Measurements from ENCODE around the gene EBPL.

Gene EBPL

GRCh38 chr13:49667773-49668172 is 23.5 kb downstream of the EBPL start:
- Histone ChIP-seq H3K36me3 (ENCODE audit: control insufficient read depth, insufficient read depth, low read length) (peaks cover 5% of the 10 kb centered on the region), H3K4me1 (ENCODE audit: control insufficient read depth, insufficient read depth, low read length) (no peaks in the 10 kb centered on the region), H3K4me3 (ENCODE audit: low read length) (no peak overlapping the region), H3K9me3 (ENCODE audit: control insufficient read depth, low read length) (no peaks in the 10 kb centered on the region), H3K9ac (ENCODE audit: low read length) (no peak overlapping the region), H3K27me3 (ENCODE audit: control insufficient read depth, insufficient read depth, low read length) (no peaks in the 10 kb centered on the region)

GRCh38 chr13:49664606-49665005 is 26.7 kb downstream of the EBPL start:
- H3K4me3 ChIP-seq (ENCODE audit: low read length) = no peak overlapping the region
- no peaks in the 10 kb centered on the region for H3K4me1 ChIP-seq (ENCODE audit: control insufficient read depth, insufficient read depth, low read length)
- no peaks in the 10 kb centered on the region for H3K9me3 ChIP-seq (ENCODE audit: control insufficient read depth, low read length)
- no peak overlapping the region for H3K9ac ChIP-seq (ENCODE audit: low read length)
- no peaks in the 10 kb centered on the region for H3K27me3 ChIP-seq (ENCODE audit: control insufficient read depth, insufficient read depth, low read length)
- H3K36me3 ChIP-seq (ENCODE audit: control insufficient read depth, insufficient read depth, low read length) = peaks cover 7% of the 10 kb centered on the region

GRCh38 chr13:49657241-49657641 is 34.0 kb downstream of the EBPL start:
- Histone ChIP-seq H3K4me1 (ENCODE audit: control insufficient read depth, insufficient read depth, low read length) (no peaks in the 10 kb centered on the region), H3K9me3 (ENCODE audit: control insufficient read depth, low read length) (no peaks in the 10 kb centered on the region), H3K4me3 (ENCODE audit: low read length) (no peak overlapping the region), H3K9ac (ENCODE audit: low read length) (no peak overlapping the region), H3K36me3 (ENCODE audit: control insufficient read depth, insufficient read depth, low read length) (no peaks in the 10 kb centered on the region), H3K27me3 (ENCODE audit: control insufficient read depth, insufficient read depth, low read length) (no peaks in the 10 kb centered on the region)

- Histone ChIP-seq H3K36me3 (ENCODE audit: control insufficient read depth, insufficient read depth, low read length) (no peaks in the 10 kb centered on the region), H3K4me3 (ENCODE audit: low read length) (no peak overlapping the region), H3K9me3 (ENCODE audit: control insufficient read depth, low read length) (no peaks in the 10 kb centered on the region), H3K9ac (ENCODE audit: low read length) (no peak overlapping the region), H3K4me1 (ENCODE audit: control insufficient read depth, insufficient read depth, low read length) (no peaks in the 10 kb centered on the region), H3K27me3 (ENCODE audit: control insufficient read depth, insufficient read depth, low read length) (no peaks in the 10 kb centered on the region)
Measured at GRCh38 chr13:49655906-49656305, 35.4 kb downstream of the EBPL start.

GRCh38 chr13:49654011-49654410 is 37.3 kb downstream of the EBPL start:
- no peak overlapping the region for H3K9ac ChIP-seq (ENCODE audit: low read length)
- no peaks in the 10 kb centered on the region for H3K27me3 ChIP-seq (ENCODE audit: control insufficient read depth, insufficient read depth, low read length)
- no peaks in the 10 kb centered on the region for H3K4me1 ChIP-seq (ENCODE audit: control insufficient read depth, insufficient read depth, low read length)
- no peak overlapping the region for H3K4me3 ChIP-seq (ENCODE audit: low read length)
- H3K9me3 ChIP-seq (ENCODE audit: control insufficient read depth, low read length) = no peaks in the 10 kb centered on the region
- H3K36me3 ChIP-seq (ENCODE audit: control insufficient read depth, insufficient read depth, low read length) = no peaks in the 10 kb centered on the region

- H3K9me3 ChIP-seq (ENCODE audit: control insufficient read depth, low read length) = no peaks in the 10 kb centered on the region
- H3K4me1 ChIP-seq (ENCODE audit: control insufficient read depth, insufficient read depth, low read length) = no peaks in the 10 kb centered on the region
- no peak overlapping the region for H3K9ac ChIP-seq (ENCODE audit: low read length)
- H3K36me3 ChIP-seq (ENCODE audit: control insufficient read depth, insufficient read depth, low read length) = no peaks in the 10 kb centered on the region
- no peaks in the 10 kb centered on the region for H3K27me3 ChIP-seq (ENCODE audit: control insufficient read depth, insufficient read depth, low read length)
- no peak overlapping the region for H3K4me3 ChIP-seq (ENCODE audit: low read length)
Measured at GRCh38 chr13:49653478-49653877, 37.8 kb downstream of the EBPL start.

- H3K4me1 ChIP-seq (ENCODE audit: control insufficient read depth, insufficient read depth, low read length) = no peaks in the 10 kb centered on the region
Measured at GRCh38 chr13:49652355-49653305, 38.7 kb downstream of the EBPL start.

GRCh38 chr13:49651570-49652354 is 39.5 kb downstream of the EBPL start:
- Histone ChIP-seq H3K27me3 (ENCODE audit: control insufficient read depth, insufficient read depth, low read length) (no peaks in the 10 kb centered on the region), H3K9ac (ENCODE audit: low read length) (no peak overlapping the region), H3K9me3 (ENCODE audit: control insufficient read depth, low read length) (no peaks in the 10 kb centered on the region), H3K4me3 (ENCODE audit: low read length) (no peak overlapping the region), H3K36me3 (ENCODE audit: control insufficient read depth, insufficient read depth, low read length) (no peaks in the 10 kb centered on the region), H3K4me1 (ENCODE audit: control insufficient read depth, insufficient read depth, low read length) (no peaks in the 10 kb centered on the region)

More at GRCh38 chr13:49652355-49653305, 38.7 kb downstream of the EBPL start:
- H3K9ac ChIP-seq (ENCODE audit: low read length) = no peak overlapping the region
- H3K36me3 ChIP-seq (ENCODE audit: control insufficient read depth, insufficient read depth, low read length) = no peaks in the 10 kb centered on the region
- no peaks in the 10 kb centered on the region for H3K27me3 ChIP-seq (ENCODE audit: control insufficient read depth, insufficient read depth, low read length)
- no peak overlapping the region for H3K4me3 ChIP-seq (ENCODE audit: low read length)
- H3K9me3 ChIP-seq (ENCODE audit: control insufficient read depth, low read length) = no peaks in the 10 kb centered on the region

GRCh38 chr13:49649963-49650312 is 41.3 kb downstream of the EBPL start:
- Histone ChIP-seq H3K27me3 (ENCODE audit: control insufficient read depth, insufficient read depth, low read length) (no peaks in the 10 kb centered on the region), H3K4me3 (ENCODE audit: low read length) (no peak overlapping the region), H3K9ac (ENCODE audit: low read length) (no peak overlapping the region), H3K9me3 (ENCODE audit: control insufficient read depth, low read length) (no peaks in the 10 kb centered on the region), H3K36me3 (ENCODE audit: control insufficient read depth, insufficient read depth, low read length) (no peaks in the 10 kb centered on the region), H3K4me1 (ENCODE audit: control insufficient read depth, insufficient read depth, low read length) (no peaks in the 10 kb centered on the region)

GRCh38 chr13:49649244-49649962 is 41.9 kb downstream of the EBPL start:
- H3K4me3 ChIP-seq (ENCODE audit: low read length) = no peak overlapping the region
- H3K4me1 ChIP-seq (ENCODE audit: control insufficient read depth, insufficient read depth, low read length) = no peaks in the 10 kb centered on the region
- no peaks in the 10 kb centered on the region for H3K36me3 ChIP-seq (ENCODE audit: control insufficient read depth, insufficient read depth, low read length)
- H3K27me3 ChIP-seq (ENCODE audit: control insufficient read depth, insufficient read depth, low read length) = no peaks in the 10 kb centered on the region
- H3K9me3 ChIP-seq (ENCODE audit: control insufficient read depth, low read length) = no peaks in the 10 kb centered on the region
- no peak overlapping the region for H3K9ac ChIP-seq (ENCODE audit: low read length)

GRCh38 chr13:49646688-49647087 is 44.6 kb downstream of the EBPL start:
- H3K27me3 ChIP-seq (ENCODE audit: control insufficient read depth, insufficient read depth, low read length) = no peaks in the 10 kb centered on the region
- H3K36me3 ChIP-seq (ENCODE audit: control insufficient read depth, insufficient read depth, low read length) = no peaks in the 10 kb centered on the region
- H3K4me1 ChIP-seq (ENCODE audit: control insufficient read depth, insufficient read depth, low read length) = no peaks in the 10 kb centered on the region
- H3K4me3 ChIP-seq (ENCODE audit: low read length) = no peak overlapping the region
- no peaks in the 10 kb centered on the region for H3K9me3 ChIP-seq (ENCODE audit: control insufficient read depth, low read length)
- H3K9ac ChIP-seq (ENCODE audit: low read length) = no peak overlapping the region

GRCh38 chr13:49645451-49645850 is 45.8 kb downstream of the EBPL start:
- no peaks in the 10 kb centered on the region for H3K9me3 ChIP-seq (ENCODE audit: control insufficient read depth, low read length)
- H3K4me1 ChIP-seq (ENCODE audit: control insufficient read depth, insufficient read depth, low read length) = no peaks in the 10 kb centered on the region
- H3K9ac ChIP-seq (ENCODE audit: low read length) = no peak overlapping the region
- H3K27me3 ChIP-seq (ENCODE audit: control insufficient read depth, insufficient read depth, low read length) = no peaks in the 10 kb centered on the region
- no peaks in the 10 kb centered on the region for H3K36me3 ChIP-seq (ENCODE audit: control insufficient read depth, insufficient read depth, low read length)
- no peak overlapping the region for H3K4me3 ChIP-seq (ENCODE audit: low read length)
